SHP77 treated with DMSO at 0.1 percent for 48 hours (cell line): Measurements from ENCODE around the gene FBXL7.

Experiments used
- DNase-seq: peaks from one replicate; lab custom pipeline; 2025; lab: John Stamatoyannopoulos, UW

The FBXL7 gene

GRCh38 chr5:15615859-15616258 is 115.9 kb downstream of the FBXL7 start:
- DNase-seq = no peak

DNA sequence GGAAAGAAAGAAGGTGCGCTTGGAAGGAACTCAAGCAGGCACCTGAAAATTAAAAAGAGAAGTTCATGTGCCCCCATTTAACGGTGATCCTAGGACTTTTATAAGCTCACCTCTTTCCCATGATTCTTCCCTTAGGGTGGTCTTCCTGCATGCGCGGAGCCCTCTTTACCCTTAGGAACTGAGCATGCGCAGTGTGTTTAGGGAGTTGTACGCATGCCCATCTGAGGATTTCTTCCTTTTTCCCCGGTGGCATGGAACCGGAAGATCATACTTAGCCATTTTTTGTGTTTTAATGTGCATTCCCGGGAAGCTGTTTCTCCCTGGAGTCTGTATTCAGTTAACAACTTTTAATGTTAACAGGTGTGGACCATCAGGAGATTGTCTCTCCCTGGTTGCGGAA is 119.0 kb downstream of the FBXL7 start:
- no peak for DNase-seq

DNA sequence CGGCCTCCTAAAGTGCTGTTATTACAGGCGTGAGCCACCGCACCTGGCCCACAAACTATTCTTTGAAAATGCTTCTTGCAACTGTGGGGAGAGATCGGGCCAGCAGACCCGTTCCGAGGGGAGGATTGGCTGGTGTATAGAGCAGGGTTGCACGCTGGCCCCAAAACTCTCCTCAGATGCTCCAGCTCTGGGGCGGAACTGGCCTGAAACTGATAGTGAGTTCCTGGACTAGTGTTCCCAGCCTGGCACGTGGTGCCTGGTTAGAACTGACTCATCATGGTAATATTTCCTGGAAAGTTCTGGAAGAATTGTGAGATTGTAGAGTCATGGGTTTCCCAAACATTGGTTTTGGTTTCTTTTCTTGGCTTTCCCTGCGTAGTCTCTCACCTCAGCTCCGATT is 120.5 kb downstream of the FBXL7 start:
- no peak for DNase-seq

DNA sequence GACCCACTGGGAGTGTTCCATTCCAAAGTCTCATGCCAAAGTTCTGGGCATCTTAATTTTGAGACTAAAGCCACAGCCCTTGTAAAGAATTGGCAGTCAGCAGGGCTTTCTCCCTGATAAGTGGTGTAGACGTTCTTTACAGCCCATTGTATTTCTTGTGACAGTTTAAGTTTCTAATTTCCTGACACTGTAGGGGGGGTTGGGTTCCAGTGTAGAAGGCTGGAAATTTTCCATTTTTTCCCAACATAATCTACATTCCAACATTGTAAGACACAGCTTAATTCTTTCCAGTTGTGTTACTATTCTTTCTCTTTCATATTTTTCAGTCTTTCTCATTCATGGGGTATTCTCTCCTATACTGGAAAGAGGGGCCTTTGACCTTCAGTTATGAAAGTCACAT is 121.1 kb downstream of the FBXL7 start:
- DNase-seq = no peak

DNA sequence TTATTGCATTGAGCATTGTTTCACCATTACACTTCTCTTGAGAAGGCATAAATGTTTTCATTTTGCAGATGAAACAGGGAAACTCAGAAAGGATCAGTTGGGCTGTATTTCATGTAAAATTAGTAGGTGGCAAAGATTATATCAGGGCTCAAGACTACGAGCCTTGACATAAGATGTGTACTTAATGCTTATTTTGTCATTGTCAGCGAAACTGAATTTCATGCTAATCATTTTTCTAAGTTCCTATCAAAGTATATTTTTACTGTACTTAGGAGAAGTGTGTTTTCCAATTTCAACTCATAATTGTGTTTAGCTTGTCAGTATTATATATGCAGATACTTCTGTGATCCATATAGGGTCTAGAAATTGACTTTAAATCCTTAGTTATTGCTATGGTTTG is 123.8 kb downstream of the FBXL7 start:
- no peak for DNase-seq

GRCh38 chr5:15627109-15627508 is 127.1 kb downstream of the FBXL7 start:
- DNase-seq = no peak

DNA sequence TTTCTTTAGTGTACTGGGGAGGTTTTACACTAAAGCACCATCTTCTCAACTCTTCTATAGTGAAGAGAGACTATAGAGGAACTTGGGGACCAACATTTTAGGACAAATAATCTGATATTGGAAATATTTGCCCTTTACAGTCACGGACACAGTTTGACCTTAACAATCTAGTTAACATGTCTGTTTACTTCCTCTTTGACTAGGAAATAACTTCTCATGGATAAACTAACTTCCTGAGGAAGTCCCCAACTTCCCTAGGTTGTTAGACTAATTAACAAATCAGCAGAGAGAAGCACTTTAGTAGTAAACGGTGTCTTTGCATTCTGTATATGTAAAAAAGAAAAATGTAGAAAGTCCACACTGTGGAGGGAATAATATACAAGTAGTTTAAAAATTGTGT is 127.7 kb downstream of the FBXL7 start:
- no peak for DNase-seq

- DNase-seq = no peak
Measured at GRCh38 chr5:15630441-15630840, 130.5 kb downstream of the FBXL7 start.

DNA sequence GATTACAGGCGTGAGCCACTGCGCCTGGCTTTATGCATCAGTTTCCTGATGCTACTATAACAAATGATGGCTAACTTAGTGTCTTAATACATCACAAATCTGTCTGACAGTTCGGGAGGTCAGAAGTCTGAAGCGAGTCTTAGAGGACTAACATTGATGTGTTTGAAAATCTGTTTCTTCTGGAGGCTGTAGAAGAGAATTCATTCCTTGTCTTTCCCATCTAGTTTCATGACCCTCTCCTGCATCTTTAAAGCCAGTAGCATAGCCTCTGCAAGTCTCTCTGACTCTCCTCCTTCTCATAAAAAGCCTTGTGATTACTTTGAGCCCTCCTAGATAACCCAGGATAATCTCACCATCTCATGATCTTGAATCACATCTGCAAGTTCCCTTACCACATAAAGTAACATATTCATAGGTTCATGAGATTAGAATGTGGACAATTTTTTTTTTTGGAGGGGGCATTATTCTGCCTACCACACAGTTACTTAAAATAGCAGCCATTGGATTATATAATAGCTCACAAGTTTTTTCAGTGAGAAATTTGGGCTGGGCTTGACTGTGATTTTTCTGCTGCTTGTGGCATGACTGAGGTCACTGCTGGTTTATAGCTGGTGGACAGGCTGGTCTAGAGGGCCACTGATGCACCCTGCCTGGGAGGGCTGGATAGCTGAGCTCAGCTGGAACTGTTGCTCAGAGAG is 134.8 kb downstream of the FBXL7 start:
- DNase-seq = no peak

GRCh38 chr5:15635289-15635616 is 135.3 kb downstream of the FBXL7 start:
- no peak for DNase-seq

DNA sequence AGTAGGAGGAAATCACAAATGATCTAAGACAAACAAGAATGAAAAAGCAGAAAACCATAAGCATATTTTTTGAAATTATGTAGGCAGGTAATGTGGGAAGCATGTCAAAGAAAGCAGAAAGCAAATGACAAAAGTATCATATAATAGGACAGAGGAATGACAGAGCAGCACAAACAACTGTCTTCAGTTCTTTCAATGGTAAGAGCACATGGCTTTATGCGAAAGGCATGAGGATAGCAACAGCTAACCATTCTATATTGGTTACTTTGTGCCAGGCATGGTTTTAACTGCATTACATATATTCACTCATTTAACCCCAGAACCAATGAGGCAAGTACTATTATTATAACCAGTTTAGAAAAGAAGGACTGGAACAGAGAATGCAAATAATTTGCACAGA is 137.4 kb downstream of the FBXL7 start:
- DNase-seq = no peak

GRCh38 chr5:15637886-15638285 is 137.9 kb downstream of the FBXL7 start:
- no peak for DNase-seq

DNA sequence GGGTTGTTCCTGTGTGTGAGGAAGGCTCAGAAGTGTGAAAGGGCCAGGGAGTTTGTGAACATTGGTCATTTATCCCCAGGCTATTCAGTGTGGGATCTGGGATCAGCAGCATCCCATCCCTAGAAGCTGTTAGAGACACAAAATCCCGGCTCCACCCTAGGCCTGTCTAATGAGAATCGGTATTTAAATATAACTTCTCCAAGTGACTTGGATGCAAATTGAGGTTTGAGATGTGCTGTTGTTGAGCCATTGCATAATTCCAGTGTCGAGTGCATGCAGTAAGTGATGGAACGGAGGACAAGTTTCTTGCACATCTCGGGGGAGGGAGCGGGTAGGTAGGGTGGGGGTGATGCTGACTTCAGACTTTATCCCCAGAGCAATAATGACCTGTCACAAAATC is 138.3 kb downstream of the FBXL7 start:
- no peak for DNase-seq

GRCh38 chr5:15639288-15639687 is 139.3 kb downstream of the FBXL7 start:
- no peak for DNase-seq

DNA sequence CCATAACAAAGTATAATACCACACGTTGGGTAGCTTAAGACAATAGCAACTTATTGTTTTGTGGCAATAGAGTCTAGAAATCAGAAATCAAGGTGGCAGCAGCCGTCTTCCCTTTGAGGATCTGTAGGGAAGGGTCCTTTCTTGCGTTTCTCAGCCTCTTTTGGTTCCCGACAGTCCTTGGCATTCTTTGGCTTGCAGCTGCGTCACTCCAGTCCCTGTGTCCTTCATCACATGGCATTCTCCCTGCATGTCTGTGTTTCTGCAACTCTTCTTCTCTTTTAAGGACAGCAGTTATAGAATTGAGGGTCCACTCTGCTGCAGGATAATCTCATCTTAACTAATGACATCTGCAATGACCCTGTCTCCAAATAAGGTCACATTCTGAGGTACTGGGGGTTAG is 140.1 kb downstream of the FBXL7 start:
- DNase-seq = no peak

DNA sequence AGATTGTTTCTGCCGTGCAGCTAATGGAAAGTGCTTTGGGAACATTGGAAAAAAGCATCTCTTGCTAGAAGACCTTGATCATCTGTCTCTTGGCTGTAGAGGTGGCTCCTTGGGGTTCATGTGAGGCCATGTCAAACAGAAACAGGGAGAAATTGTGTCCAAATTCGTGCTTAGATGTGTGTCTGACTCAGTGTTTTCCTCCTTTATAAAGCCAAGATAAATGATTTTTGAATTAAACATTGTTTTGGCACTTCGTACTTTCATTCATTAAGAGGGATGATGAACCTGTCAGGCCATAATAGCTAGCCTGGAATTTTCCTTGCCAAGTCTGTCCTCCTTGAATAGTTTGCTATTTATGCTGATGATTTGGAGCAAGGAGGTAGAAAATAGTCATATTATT is 143.8 kb downstream of the FBXL7 start:
- no peak for DNase-seq

DNA sequence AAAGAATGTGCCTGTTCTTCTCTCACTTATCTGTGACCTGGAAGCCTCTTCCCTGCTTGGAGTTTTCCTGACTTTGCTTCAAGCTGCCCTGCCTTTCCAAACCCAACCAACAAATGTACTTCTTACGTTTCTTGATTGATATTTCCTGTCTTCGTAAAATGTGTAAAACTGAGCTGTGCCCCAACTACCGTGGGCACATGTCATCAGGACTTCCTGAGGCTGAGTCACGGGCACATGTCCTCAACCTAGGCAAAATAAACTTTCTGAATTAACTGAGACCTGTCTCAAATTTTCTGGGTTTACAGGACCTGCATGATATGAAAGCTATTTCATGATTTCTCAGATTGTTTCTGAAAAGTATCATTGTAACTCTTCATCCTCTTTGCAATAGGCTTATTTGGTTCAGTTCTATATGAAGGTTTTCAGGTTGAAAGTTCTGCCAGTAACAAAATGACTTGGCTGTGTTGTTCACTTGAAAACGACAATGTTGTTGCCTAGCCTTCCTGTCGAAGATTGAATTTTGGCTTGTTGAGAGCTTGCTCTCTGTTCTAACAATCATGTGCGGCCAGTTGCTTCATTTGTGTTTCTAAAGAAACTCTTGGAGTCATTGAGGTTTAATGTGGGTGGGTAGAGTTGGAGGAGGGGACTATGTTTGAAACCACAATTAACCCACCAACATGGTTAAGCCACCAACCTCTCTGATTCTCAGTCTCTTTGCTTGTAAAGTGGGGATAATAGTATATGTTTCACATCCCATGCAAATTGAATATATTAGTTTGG is 145.6 kb downstream of the FBXL7 start:
- no peak for DNase-seq

GRCh38 chr5:15646371-15646770 is 146.4 kb downstream of the FBXL7 start:
- DNase-seq = no peak

GRCh38 chr5:15647251-15647650 is 147.3 kb downstream of the FBXL7 start:
- no peak for DNase-seq

GRCh38 chr5:15650266-15650665 is 150.3 kb downstream of the FBXL7 start:
- no peak for DNase-seq

DNA sequence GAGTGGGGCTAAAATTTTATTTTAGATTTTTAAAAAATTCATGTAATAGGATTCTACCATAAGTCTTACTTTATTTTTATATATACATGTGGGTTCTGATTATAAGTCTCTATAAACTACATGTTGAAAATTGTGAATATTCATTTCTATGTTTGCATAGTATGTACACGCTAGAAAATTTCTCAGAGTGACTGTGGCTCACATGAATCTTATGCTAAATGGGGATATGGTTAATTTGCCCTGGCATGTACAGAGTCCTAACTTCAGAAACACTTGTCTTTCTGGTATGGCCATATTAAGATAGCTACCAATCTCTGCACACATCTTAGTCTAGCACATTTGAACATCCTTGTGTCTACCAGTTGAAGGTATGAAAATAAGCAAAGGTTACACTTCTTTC is 154.8 kb downstream of the FBXL7 start:
- no peak for DNase-seq

DNA sequence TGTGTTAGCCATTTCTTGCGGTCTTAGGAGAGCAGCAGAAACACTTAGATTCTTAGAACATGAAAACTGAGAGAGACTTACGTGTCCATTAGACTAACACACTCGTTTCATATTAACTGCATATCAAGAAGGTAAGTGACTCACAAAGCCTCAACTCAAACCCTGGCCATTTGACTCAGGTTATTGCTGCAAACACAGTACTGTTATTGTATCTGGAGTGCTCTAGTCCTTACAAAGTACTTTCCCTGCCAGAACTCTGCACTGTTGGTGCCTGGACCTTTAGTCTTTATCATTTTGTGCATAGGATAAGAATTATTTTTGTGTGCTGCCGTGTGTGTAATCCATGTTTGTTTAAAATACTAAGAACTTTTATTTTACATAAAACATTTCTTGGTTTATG is 155.7 kb downstream of the FBXL7 start:
- DNase-seq = no peak

- DNase-seq = no peak
Measured at GRCh38 chr5:15664961-15665360, 165.0 kb downstream of the FBXL7 start.

DNA sequence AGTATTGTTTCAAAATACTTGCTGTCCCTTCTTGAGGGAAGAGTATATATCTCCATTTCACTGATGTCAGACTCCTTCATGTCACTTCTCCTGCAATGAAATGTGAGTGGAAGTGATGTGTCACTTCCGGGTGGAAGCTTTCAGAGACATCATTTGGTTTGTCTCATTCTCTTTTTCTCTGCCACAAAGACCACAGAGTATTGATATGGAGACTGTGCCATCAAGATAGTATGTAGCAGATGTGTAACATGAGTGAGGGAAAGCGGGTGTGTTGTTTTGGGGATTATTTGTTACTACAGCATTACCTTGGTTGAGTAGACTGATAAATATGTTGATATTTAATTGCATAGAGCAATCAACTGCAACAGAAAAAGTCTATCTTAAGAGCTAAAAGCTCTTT is 169.8 kb downstream of the FBXL7 start:
- DNase-seq = no peak
